ENCODE measurements around the gene RNF135. TPM values are rescaled to one million over a fixed set of nuclear protein-coding genes. Genes with fewer than 3 reads are reported as not detected.

Gene RNF135, protein sequence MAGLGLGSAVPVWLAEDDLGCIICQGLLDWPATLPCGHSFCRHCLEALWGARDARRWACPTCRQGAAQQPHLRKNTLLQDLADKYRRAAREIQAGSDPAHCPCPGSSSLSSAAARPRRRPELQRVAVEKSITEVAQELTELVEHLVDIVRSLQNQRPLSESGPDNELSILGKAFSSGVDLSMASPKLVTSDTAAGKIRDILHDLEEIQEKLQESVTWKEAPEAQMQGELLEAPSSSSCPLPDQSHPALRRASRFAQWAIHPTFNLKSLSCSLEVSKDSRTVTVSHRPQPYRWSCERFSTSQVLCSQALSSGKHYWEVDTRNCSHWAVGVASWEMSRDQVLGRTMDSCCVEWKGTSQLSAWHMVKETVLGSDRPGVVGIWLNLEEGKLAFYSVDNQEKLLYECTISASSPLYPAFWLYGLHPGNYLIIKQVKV
- 11.9 and 26.1 TPM in 2 replicates for total RNA-seq

GRCh38 chr17:30970831-30971567 lies at the start of gene RNF135:
Gene RNF135, plus strand, starts transcription at chr17:30971039. Its CDS starts 35 bp downstream, at chr17:30971074.

GRCh38 chr17:30921544-30922196 lies 49.2 kb upstream of the RNF135 start, which contains the start of gene ADAP2:
Gene ADAP2, plus strand, starts transcription at chr17:30921945. Its CDS starts 70 bp downstream, at chr17:30922015.

Other genes starting within 250 kb of the RNF135 start
- gene CRLF3, start 146.3 kb upstream of the RNF135 start, total RNA-seq: 11.7 and 19.1 TPM in 2 replicates
- gene ATAD5, start 139.1 kb upstream of the RNF135 start, total RNA-seq: 0.50 and 3.2 TPM in 2 replicates
- 7.8 and 14.7 TPM in 2 replicates for gene TEFM, start 64.8 kb upstream of the RNF135 start, total RNA-seq
- 4.1 and 4.5 TPM in 2 replicates for gene ADAP2, start 49.1 kb upstream of the RNF135 start, total RNA-seq
- gene NF1, start 123.9 kb downstream of the RNF135 start, total RNA-seq: 65.3 and 88.4 TPM in 2 replicates

All from smooth muscle cell of trachea (primary cell).